DMS53 treated with DMSO at 0.1 percent for 48 hours (cell line): ENCODE data around the gene GRIN2A.

Experiments used
- DNase-seq: peaks from one replicate; lab custom pipeline; 2025; ENCODE audit not compliant: unreplicated experiment; lab: John Stamatoyannopoulos, UW

Gene GRIN2A

DNA sequence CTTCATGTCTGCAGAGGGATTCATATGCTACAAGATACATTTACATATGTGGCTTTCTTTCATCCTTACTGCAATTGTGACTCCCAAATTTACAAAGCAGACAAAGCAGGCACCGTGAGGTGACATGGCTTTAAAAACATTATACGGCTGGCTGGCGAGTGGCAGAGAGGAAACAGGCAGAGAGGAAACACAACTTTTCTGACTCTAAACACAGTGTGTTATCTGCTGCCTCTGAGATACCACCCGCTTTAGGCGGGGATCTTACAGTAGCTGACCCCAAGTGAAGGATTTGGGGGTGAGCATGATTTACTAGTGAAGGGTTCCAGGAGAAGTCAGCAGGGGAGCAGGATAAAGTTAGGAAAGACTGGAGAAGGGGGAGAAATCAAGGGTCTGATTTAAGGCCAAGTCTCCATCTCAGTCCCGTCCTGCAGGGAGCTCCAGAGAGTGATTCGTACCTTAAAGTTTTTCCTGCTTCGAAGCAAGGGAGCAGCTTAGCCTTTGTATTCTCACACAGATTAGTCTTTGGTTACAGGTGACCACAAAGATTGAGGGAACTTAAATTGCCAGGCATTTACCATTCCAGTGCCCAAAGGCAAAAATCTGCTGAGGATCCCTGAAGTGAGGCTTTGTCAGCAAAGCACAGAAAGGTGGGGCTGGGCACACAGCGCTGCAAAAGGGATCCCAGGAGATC lies 355.0 kb downstream of the GRIN2A start:
- DNase-seq = no peak

DNA sequence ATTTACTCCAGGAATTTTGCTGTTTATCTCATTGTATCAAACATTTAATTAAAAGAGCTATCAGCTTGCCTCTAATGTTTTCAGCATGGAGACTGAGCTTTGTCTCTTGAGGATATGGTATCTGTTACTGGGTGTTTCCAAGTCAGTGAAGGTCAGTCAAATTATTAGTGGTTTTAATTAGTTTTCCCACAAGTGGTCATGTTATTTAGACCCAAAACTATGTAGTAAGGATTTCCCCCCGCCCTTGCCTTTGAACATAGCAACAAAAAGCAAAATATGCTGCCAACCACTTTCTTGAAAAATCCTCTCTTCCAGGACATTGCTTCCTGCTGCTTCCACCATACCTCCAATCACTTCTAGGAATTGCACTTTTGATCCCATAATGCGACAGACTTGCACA lies 355.6 kb downstream of the GRIN2A start:
- no peak for DNase-seq

DNA sequence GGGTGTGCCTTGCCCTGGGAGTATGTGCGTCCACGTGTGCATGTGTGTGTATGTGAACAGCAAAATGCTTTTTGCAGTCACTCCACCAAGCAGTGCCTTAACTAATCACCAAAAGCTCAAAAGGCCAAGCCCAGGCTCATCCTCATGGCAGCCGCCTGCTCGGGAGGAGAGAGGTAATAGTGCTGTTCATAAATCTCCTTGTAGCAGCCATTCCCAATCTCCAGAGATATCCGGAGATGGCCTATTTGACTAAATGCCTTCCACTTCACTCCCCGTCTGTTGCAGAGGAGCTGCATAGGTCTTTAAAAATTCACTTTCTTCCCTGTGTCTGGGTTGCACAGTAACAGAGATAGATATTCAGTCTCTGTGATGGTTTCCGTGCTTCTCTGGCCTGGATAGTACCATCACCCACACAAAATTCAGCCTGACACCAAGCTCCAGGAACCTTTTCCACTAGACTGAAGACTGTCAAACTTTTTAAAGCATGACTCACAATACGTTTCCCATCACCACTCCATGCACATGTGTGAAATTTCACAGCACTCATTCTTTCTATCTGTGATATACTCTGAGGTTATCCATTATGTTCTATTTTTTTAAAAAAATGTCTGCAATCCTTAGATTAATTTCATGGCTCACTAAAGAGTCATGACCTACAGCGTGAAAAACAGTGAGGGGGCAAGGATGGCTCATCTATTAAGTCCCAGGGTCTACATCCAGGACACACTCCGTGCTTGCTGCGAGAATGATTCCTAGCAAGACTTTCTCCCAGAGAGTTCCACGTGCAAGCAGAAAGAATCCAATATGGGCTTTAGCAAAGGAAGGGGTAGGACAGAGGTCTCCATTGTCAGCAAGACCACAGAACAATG lies 357.8 kb downstream of the GRIN2A start:
- DNase-seq = no peak

DNA sequence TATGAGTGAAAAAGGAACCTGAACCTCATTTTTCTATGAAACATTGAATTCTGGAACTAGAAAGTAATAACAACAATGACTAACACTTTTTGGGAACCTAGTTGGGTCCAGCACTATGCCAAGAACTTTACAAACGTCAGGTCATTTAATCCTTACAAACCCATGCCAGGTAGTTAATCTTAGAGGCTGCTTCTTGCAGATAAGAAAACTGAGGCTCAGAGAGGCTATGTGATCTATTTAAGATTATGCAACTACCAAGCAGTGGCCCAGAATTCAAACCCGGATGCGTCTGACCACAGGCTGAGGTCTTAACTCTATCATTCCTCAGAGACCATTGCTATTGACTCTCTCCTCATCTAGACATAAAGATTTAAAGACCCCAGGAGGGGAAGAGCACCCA lies 358.7 kb downstream of the GRIN2A start:
- no peak for DNase-seq

DNA sequence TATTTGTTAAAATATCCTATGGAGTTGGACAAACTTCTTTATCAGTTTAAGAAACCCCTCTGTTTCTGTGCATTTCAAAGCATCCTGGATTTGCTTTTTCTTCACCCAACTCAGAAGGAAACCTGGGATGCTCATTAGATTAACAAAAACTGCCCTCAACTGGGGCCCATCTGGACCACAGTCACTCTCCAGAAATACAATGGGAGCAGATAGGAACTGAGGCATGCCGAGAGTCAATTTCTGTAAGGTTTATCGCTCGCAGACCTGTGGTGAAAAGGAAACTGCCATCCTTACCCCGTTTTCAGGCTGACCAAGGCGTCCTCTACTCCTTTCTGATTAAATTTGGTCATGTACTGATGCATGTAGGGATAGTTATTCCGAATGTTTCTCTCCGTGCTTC lies 360.3 kb downstream of the GRIN2A start:
- DNase-seq = no peak

DNA sequence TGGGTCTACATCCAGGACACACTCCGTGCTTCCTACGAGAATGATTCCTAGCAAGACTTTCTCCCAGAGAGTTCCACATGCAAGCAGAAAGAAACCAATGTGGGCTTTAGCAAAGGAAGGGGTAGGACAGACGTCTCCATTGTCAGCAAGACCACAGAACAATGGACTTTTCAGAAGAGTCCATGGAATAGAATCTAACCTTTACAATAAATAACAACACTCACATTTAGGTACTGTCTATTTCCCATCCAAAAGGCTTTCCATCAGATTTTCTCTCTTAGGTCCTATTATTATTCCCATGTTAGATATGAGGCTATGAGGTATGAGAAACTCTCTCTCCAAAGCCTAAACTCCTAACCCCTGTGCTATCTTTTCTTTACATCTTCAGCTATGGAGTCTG lies 360.9 kb downstream of the GRIN2A start:
- DNase-seq = no peak

DNA sequence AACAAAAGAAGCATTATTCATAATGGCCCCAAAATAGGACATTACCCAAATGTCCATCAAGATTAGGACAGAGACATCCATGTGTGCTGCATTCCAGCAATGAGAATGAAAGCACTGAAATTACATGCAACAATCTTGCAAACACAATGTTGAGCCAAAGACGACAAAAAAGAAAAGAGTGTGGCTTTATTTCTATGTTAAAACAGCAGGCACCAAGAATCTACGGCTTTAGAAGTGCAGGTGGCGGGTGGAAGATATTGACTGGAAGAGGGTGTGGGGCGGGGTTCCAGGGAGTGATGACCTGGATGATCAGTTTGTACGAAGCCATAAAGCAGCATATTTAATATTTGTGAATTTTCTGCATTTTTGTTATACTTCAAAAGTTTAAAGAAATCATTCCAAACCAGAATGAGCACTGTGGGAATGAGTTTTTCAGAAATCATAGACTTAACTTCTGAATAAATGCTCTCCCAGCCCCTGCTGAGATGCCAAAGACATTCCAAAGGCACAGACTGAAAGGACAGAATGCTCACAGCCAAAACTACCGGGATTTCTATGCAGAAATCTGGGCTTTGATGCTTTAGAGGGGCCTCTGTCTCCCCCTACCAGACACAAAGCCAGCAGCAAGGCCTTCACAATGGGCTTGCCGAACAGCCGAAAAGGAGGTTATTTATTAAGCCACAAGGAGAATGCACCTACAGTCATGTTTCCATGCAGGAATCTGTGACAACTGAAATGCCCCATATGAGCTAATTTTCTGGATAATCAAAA lies 361.6 kb downstream of the GRIN2A start:
- DNase-seq = no peak

DNA sequence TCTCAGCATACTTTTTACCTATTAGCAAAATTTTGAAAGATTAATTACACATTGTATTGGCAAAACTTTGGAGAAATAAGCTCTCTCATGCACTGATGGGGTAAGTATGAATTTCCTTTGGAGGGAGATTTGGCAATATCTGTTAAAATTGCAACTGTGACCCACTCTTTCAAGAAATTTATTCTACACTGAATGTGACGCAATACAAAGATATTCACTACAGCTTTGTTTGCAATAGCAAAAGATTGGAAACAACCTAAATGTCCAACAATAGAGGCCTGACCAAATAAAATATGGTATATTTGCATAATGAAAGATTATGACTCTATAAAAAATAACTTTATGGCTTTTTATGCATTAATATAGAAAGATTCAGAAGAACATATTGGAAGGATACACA lies 363.5 kb downstream of the GRIN2A start:
- no peak for DNase-seq

DNA sequence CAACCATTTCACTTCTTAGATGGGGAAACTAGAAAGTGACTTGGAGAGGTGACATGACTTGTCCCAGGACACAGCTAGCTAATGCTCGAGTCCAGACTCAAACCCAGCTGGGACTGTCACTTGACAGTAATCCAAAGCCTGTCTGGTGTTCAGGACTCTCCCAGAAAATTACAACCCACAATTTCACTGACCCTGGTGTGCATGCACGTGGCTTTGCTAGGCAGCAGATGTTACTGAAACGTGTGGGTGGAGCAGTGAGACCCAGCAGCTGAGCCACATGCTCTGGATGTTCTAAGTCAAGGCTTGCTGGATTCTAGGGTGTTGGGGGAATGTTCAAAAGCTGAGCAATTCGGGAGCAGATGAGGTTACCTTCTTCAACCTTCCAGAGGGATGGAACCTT lies 364.6 kb downstream of the GRIN2A start:
- no peak for DNase-seq

DNA sequence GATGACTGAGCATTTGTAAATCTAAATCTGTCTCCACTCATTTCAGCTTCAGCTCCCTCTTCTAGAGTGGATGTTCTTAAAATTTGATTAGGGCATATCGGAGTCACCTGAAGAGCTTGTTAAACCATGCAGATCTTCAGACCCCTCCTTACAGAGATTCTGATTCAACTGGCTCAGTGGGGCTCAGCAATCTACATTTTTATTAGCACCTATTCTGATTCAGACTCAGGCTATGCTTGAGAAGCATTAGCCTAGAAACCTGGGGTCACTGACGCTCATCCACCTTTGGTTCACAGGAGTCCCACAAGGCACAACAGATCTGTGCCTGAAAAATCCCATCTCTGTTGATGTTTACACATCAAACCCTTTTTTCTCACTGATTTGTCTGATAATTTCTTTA lies 365.6 kb downstream of the GRIN2A start:
- DNase-seq = no peak

DNA sequence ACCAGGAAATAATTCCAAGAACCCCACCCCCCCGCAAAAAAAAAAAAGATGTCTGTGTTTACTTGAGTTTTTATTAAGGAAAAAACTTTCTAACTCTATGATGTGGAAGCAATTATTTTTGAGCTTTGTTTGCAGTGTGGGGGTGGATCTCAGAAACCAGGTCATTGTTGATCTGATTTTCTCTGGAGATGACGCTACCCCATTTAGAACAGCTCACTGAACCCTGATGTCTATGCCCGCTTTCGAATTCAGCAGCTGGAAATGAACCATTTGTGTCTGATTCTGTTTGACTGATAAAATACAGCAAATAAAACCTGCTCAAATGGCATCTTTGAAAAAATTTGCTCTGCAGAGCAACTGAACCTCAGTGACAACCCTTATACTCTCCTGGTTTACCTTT lies 368.6 kb downstream of the GRIN2A start:
- DNase-seq = no peak

DNA sequence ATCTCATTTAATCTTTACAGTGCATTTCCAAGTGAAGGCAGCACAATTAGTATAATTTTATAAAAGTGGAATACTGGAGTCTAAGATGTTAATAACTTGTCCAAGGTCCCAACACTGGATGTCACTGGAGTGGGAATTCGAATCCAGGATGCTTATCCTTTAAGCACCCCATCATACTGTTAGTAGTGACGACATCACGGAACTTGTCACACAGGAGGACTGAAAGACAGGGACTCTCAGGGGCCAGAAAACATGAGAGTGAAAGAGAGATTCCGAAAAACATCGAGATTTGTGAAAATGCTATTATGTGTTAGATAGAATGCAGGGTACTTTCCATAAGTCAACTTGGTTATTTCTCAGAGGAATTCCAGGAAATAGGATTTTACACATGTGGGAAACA lies 374.0 kb downstream of the GRIN2A start:
- no peak for DNase-seq

DNA sequence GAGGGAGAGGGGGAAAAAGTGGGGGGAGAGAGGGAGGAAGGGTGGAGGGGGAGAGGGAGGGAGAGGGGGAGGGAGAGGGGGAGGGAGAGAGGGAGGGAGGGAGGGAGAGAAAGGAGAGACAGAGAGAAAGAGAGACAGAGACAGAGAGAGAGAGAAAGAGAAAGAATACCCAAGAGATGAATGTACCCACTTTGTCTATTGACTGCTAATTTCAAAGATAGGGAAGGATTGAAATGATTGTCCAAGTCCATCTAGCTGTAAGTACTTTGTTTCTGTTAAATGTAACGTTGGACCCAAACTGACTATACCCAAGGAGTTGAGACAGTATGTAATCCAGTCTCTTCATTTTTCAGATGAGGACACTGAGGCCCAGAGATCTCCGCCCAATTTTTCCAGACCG lies 374.9 kb downstream of the GRIN2A start:
- no peak for DNase-seq

DNA sequence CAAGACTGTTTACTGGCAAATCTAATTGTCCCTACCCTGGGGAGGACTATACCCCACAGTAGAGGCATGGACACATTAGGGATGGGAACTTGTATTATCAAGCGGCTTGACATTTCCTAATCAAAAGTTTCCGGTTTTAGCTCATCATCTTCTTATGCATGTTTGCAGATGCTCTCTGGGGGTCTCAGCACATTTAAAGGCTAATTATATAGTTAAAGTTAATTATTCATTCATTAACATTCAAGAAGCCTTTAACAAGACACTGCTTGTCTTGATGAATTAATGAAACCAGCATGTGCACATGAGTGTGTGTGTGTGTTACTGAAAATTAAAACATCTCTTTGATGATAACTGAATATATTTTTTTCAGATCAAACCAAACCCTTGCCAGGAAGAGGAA lies 377.1 kb downstream of the GRIN2A start:
- DNase-seq = no peak

DNA sequence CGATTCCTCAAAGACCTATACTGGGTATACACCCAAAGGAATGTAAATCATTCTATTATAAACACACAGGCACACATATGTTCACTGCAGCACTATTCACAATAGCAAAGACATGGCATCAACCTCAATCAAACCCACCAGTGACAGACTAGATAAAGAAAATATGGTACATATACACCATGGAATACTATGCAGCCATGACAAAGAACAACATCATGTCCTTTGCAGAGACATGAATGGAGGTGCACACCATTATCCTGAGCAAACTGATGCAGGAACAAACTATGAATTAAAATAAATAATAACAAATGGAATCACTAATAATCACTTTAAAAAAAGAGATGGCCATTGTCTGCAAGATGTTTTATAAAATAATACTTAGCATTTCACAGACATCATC lies 380.1 kb downstream of the GRIN2A start:
- DNase-seq = no peak

DNA sequence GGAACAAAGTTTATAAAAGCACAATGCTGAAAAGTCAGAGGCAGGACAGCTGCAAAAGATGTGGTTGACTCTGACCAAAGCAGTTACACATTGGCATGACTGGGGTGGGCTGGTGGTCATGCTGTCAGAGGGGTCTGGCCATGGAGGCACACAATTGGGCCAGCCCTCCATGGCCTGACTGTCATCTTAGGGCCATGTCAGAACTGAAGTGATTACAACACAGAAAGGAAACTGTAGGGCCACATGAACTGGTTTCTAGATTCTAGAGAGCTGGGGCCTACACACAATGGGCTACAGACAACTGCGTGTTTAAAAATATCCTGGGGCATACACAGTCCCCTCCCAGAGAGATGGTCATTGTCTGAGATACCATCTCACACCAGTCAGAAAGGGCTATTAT lies 380.6 kb downstream of the GRIN2A start:
- no peak for DNase-seq

DNA sequence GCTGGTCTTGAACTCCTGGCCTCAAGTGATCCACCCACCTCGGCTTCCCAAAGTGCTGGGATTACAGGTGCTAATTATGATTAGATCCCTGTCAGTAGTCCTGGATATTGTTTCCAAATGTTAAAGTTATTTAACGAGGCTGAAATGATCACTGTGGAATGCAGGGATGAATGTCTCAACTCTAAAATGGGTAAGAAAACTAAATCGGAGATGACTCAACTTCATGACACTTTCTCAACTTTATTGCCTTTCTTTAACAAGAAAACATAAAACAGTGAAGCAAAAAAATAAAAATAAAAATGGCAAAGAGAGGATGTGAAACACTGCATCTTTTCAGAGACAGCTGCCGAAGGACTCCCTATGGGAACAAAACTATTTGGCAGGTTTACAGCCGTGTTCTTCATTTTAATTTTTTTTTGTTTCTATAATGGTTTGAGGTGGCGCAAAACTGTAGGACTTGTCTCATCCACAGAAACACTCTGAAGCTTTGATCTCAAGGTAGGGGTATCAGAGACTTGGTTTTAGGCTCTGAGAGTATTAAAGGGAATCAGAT lies 382.0 kb downstream of the GRIN2A start:
- no peak for DNase-seq

DNA sequence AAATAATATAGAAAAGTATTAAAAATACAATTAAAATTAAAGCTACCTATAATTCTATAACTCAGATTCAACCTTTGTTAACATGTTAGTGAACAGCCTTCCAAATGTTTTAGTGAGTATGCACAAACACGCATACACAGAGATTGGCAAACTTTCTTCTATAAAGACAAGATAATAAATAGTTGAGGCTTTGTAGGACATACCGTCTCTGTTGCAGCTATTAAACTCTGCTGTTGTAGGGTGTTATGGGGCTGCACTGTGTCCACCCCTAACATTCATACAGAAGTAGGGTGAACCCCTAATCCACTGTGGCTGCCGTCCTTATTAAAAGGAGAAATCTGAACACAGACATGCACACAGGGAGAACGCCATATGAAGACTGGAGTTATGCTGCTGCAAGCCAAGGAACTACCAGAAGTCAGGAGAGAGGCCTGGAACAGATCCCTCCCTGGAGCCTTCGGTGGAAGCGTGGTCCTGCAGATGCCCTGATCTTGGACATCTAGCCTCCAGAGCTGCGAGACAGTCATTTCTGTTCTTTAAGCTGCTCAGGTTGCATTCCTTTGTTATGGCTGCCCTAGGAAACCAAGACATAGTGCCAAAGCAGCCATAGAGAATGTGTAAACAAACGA lies 383.2 kb downstream of the GRIN2A start:
- no peak for DNase-seq

DNA sequence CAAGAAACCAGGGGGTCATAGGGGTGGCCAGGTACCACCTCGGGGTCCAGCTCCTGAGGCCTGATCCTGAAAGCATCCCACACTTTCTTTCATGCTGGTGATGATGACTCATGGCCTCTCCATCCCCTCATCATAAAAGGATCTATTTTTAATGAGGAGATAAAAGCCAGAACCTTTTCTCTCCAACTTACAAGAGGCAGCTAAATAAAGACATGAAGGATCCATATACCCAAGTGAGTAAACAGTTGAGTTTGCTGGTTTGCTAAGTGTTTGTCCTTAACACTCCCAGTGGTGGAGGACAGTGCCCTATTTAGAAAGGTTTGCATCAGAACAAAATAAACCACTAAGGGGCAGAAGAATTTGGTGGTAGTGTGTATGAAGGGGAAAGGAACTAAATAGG lies 383.8 kb downstream of the GRIN2A start:
- DNase-seq = no peak

DNA sequence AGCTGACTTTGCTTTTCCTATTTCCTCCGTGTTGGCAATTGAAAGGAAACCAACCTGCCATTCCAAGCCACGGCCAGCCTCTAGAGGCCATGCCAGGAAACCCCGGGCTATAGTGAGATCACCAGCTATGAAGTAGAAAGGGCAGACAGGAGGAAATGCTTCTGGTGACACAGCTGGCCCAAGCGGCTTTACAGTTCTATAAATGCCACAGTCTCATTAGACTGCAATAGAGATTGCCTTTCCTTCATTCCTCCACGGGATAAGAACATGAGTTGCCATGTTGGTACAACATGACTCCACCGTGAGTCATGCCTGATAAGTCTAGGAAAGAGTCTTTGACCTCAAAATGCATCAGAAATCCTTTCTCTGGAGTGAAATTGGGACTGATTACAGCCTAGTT lies 384.9 kb downstream of the GRIN2A start:
- no peak for DNase-seq

DNA sequence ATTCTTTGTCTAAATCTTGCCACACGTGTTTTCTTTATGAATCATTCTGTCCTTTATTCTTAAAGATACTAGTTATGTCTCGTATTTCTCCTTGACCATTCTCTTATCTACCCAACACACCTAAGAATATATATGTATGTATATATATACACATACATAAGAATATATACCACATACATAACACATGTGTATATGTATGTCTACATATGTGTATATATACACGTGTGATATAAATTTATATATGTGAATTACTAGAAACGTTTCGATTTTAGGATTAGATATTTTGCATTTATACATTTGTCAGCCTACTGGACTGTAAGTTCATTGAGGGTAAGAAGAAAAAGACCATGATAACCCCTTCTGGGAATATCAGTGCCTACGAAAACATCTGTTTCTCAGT lies 388.6 kb downstream of the GRIN2A start:
- no peak for DNase-seq
